GM12878 (cell line): Measurements from ENCODE around the gene TBCD.

ENCODE experiments used
- POLR2A ChIP-seq: IDR thresholded peaks from 2 replicates; pipeline ENCODE4 v1.6.1; 2011; ENCODE audit warnings: low read depth, mild to moderate bottlenecking, low read length
- SUPT20H ChIP-seq: IDR thresholded peaks from 2 replicates; pipeline ENCODE4 v1.6.1; 2011; ENCODE audit warnings: low read depth, mild to moderate bottlenecking, low read length, moderate library complexity, borderline replicate concordance; ENCODE audit not compliant: control insufficient read depth
- ZBED1 ChIP-seq: IDR thresholded peaks from 2 replicates; pipeline ENCODE4 v1.6.1; 2016; ENCODE audit warnings: borderline replicate concordance
- ZNF274 ChIP-seq: IDR thresholded peaks from one replicate; pipeline ENCODE4 v1.8.0; 2011; ENCODE audit not compliant: insufficient read length, insufficient read depth
- TF ChIP-seq, protein P1 (sequence below): fragments of 450-650 bp; IDR thresholded peaks from 2 replicates; pipeline ENCODE4 v1.6.1; 2018; ENCODE audit warnings: borderline replicate concordance, mild to moderate bottlenecking; ENCODE audit not compliant: partially characterized antibody
- TF ChIP-seq, protein P2 (sequence below), 3 experiments: IDR thresholded peaks in 2 of 3; conservative IDR thresholded peaks in 1 of 3; 2 replicates each; pipeline ENCODE4 v1.5.1; 2011; ENCODE audit warnings: low read depth in 3 of 3, low read length in 3 of 3, mild to moderate bottlenecking in 3 of 3, control low read depth in 2 of 3, moderate library complexity in 2 of 3, inconsistent platforms in 1 of 3, mixed read lengths in 1 of 3; ENCODE audit not compliant: control insufficient read depth in 2 of 3, insufficient read depth in 1 of 3; ENCODE audit errors: extremely low read depth in 1 of 3

DNA sequence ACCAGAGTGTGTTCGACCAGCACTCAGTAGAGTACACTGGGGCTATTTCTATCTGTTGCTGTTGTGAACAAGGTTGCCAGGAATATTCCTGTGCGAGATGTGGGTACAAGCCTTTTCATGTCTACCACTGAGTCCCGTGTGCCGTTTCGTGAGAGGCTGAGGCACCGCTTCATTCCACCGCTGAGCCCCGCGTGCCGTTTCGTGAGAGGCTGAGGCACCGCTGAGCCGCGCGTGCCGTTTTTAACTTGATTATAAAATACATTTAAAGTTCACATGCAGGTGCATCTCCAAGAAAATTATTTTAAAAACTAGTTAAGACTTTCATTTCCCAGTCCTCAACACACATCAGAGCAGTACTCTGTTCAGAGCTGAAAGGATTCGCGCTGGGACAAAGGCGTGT, 166.6 kb downstream of the TBCD start:
- TF ChIP-seq SUPT20H (no peak), ZNF274 (no peak), ZBED1 (no peak), POLR2A (no peak)
- TF ChIP-seq, protein P1, sequence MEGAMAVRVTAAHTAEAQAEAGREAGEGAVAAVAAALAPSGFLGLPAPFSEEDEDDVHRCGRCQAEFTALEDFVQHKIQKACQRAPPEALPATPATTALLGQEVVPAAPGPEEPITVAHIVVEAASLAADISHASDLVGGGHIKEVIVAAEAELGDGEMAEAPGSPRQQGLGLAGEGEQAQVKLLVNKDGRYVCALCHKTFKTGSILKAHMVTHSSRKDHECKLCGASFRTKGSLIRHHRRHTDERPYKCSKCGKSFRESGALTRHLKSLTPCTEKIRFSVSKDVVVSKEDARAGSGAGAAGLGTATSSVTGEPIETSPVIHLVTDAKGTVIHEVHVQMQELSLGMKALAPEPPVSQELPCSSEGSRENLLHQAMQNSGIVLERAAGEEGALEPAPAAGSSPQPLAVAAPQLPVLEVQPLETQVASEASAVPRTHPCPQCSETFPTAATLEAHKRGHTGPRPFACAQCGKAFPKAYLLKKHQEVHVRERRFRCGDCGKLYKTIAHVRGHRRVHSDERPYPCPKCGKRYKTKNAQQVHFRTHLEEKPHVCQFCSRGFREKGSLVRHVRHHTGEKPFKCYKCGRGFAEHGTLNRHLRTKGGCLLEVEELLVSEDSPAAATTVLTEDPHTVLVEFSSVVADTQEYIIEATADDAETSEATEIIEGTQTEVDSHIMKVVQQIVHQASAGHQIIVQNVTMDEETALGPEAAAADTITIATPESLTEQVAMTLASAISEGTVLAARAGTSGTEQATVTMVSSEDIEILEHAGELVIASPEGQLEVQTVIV = no peak
- TF ChIP-seq, protein P2, sequence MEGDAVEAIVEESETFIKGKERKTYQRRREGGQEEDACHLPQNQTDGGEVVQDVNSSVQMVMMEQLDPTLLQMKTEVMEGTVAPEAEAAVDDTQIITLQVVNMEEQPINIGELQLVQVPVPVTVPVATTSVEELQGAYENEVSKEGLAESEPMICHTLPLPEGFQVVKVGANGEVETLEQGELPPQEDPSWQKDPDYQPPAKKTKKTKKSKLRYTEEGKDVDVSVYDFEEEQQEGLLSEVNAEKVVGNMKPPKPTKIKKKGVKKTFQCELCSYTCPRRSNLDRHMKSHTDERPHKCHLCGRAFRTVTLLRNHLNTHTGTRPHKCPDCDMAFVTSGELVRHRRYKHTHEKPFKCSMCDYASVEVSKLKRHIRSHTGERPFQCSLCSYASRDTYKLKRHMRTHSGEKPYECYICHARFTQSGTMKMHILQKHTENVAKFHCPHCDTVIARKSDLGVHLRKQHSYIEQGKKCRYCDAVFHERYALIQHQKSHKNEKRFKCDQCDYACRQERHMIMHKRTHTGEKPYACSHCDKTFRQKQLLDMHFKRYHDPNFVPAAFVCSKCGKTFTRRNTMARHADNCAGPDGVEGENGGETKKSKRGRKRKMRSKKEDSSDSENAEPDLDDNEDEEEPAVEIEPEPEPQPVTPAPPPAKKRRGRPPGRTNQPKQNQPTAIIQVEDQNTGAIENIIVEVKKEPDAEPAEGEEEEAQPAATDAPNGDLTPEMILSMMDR (IDR thresholded peaks at IDR 0.05 in 2 of 3, conservative IDR thresholded peaks at IDR 0.05 in 1 of 3; ENCODE audit: control insufficient read depth in 2 of 3, extremely low read depth in 1 of 3, insufficient read depth in 1 of 3, low read depth in 3 of 3, low read length in 3 of 3) = no peak
